PFSK-1 (cell line): ENCODE measurements around the gene GABBR2.

ENCODE experiments used
- FOXP2 ChIP-seq: optimal IDR thresholded peaks from 2 replicates; pipeline ENCODE3; 2011; ENCODE audit warnings: borderline replicate concordance, control low read depth, inconsistent platforms; ENCODE audit not compliant: insufficient read depth; ENCODE audit errors: extremely low read length, extremely low read depth
- POLR2AphosphoS5 ChIP-seq: IDR thresholded peaks from 2 replicates; pipeline ENCODE4 v1.6.1; 2012; ENCODE audit warnings: low read depth, mild to moderate bottlenecking, control low read depth, low read length, moderate library complexity
- SIN3A ChIP-seq: IDR thresholded peaks from 2 replicates; pipeline ENCODE4 v1.6.1; 2012; ENCODE audit warnings: mild to moderate bottlenecking, low read length, moderate library complexity, borderline replicate concordance; ENCODE audit not compliant: insufficient read depth
- TAF1 ChIP-seq: IDR thresholded peaks from 2 replicates; pipeline ENCODE4 v1.6.1; 2012; ENCODE audit warnings: low read length, control low read depth, borderline replicate concordance; ENCODE audit not compliant: insufficient read depth
- TF ChIP-seq, protein P1 (sequence below), 2 experiments: IDR thresholded peaks; 2 replicates each; pipeline versions ENCODE4 v1.6.1 to v1.8.0; 2011 to 2012; ENCODE audit warnings: low read depth in 2 of 2, low read length in 2 of 2, control low read depth in 1 of 2, inconsistent platforms in 1 of 2, mild to moderate bottlenecking in 1 of 2, moderate library complexity in 1 of 2; ENCODE audit not compliant: insufficient read depth in 1 of 2

GABBR2 gene

GRCh38 chr9:98709968-98710965 lies 1.5 kb upstream of the GABBR2 start:
- TF ChIP-seq SIN3A (no peak), TAF1 (no peak), POLR2AphosphoS5 (no peak), FOXP2 (no peak)
- TF ChIP-seq, protein P1, sequence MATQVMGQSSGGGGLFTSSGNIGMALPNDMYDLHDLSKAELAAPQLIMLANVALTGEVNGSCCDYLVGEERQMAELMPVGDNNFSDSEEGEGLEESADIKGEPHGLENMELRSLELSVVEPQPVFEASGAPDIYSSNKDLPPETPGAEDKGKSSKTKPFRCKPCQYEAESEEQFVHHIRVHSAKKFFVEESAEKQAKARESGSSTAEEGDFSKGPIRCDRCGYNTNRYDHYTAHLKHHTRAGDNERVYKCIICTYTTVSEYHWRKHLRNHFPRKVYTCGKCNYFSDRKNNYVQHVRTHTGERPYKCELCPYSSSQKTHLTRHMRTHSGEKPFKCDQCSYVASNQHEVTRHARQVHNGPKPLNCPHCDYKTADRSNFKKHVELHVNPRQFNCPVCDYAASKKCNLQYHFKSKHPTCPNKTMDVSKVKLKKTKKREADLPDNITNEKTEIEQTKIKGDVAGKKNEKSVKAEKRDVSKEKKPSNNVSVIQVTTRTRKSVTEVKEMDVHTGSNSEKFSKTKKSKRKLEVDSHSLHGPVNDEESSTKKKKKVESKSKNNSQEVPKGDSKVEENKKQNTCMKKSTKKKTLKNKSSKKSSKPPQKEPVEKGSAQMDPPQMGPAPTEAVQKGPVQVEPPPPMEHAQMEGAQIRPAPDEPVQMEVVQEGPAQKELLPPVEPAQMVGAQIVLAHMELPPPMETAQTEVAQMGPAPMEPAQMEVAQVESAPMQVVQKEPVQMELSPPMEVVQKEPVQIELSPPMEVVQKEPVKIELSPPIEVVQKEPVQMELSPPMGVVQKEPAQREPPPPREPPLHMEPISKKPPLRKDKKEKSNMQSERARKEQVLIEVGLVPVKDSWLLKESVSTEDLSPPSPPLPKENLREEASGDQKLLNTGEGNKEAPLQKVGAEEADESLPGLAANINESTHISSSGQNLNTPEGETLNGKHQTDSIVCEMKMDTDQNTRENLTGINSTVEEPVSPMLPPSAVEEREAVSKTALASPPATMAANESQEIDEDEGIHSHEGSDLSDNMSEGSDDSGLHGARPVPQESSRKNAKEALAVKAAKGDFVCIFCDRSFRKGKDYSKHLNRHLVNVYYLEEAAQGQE (IDR thresholded peaks at IDR 0.05; ENCODE audit: insufficient read depth in 1 of 2, low read depth in 2 of 2, low read length in 2 of 2): peak; percentile 88 to 95

- TF ChIP-seq, protein P1 (IDR thresholded peaks at IDR 0.05; ENCODE audit: insufficient read depth in 1 of 2, low read depth in 2 of 2, low read length in 2 of 2): no peak
- TF ChIP-seq POLR2AphosphoS5: no peak
These were observed 417 bp downstream of the GABBR2 start for GRCh38 chr9:98708103-98708932.

GRCh38 chr9:98707166-98708102 lies 1.3 kb downstream of the GABBR2 start:
- TF ChIP-seq SIN3A (no peak), FOXP2 (no peak), TAF1 (no peak), POLR2AphosphoS5 (no peak)
- TF ChIP-seq, protein P1 (IDR thresholded peaks at IDR 0.05; ENCODE audit: insufficient read depth in 1 of 2, low read depth in 2 of 2, low read length in 2 of 2): no peak

- TF ChIP-seq, protein P1 (IDR thresholded peaks at IDR 0.05; ENCODE audit: insufficient read depth in 1 of 2, low read depth in 2 of 2, low read length in 2 of 2): no peak
- TF ChIP-seq POLR2AphosphoS5 (no peak), FOXP2 (no peak), SIN3A (no peak), TAF1 (no peak)
These were observed 2.0 kb downstream of the GABBR2 start for GRCh38 chr9:98706651-98707165.
